ENCODE data around the gene RARRES1.

RARRES1 gene

GRCh38 chr3:158663246-158663645 lies 69.0 kb downstream of the RARRES1 start:
- no peak overlapping the region for H3K4me3 ChIP-seq (ENCODE audit: low read depth, low read length)
- peaks cover 9 to 84% of the 10 kb centered on the region in 2 experiments for H3K36me3 ChIP-seq (ENCODE audit: control insufficient read depth in 2 of 2, insufficient read depth in 1 of 2, low read length in 2 of 2)
- POLR2A ChIA-PET = no interaction called here
- CTCF ChIA-PET = interaction anchor here (0.6 to 1.3 kb wide), 3 partner anchors 18 to 1425 kb away, joined by 3 to 9 read pairs (median 4); partner anchors contain the start of gene GFM1
- H3K27ac ChIP-seq (ENCODE audit: extremely low read depth, low read depth, low read length) = no peak overlapping the region
- no peaks in the 10 kb centered on the region for H3K4me1 ChIP-seq (ENCODE audit: control insufficient read depth, insufficient read depth, low read length)
- TF ChIP-seq ZEB2 (tag by site-specific recombination; IDR thresholded peaks at IDR 0.05) (no peak), ZNF416 (tag by site-specific recombination; IDR thresholded peaks at IDR 0.05) (no peak), ZNF37A (tag by site-specific recombination; IDR thresholded peaks at IDR 0.05) (no peak), ZNF292 (tag by site-specific recombination; IDR thresholded peaks at IDR 0.05; ENCODE audit: borderline replicate concordance, low read depth) (no peak), ZNF629 (tag by site-specific recombination; IDR thresholded peaks at IDR 0.05) (no peak), ATF2 (tag by site-specific recombination; IDR thresholded peaks at IDR 0.05; ENCODE audit: low read depth) (no peak), ZNF211 (tag by site-specific recombination; IDR thresholded peaks at IDR 0.05; ENCODE audit: low read depth) (no peak), ZNF10 (tag by site-specific recombination; IDR thresholded peaks at IDR 0.05) (no peak), ZNF223 (tag by site-specific recombination; IDR thresholded peaks at IDR 0.05) (no peak), ZNF114 (tag by site-specific recombination; IDR thresholded peaks at IDR 0.05) (no peak), ZNF639 (tag by site-specific recombination; IDR thresholded peaks at IDR 0.05) (no peak)
- TF ChIP-seq, protein P1, sequence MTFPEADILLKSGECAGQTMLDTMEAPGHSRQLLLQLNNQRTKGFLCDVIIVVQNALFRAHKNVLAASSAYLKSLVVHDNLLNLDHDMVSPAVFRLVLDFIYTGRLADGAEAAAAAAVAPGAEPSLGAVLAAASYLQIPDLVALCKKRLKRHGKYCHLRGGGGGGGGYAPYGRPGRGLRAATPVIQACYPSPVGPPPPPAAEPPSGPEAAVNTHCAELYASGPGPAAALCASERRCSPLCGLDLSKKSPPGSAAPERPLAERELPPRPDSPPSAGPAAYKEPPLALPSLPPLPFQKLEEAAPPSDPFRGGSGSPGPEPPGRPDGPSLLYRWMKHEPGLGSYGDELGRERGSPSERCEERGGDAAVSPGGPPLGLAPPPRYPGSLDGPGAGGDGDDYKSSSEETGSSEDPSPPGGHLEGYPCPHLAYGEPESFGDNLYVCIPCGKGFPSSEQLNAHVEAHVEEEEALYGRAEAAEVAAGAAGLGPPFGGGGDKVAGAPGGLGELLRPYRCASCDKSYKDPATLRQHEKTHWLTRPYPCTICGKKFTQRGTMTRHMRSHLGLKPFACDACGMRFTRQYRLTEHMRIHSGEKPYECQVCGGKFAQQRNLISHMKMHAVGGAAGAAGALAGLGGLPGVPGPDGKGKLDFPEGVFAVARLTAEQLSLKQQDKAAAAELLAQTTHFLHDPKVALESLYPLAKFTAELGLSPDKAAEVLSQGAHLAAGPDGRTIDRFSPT (tag by site-specific recombination; IDR thresholded peaks at IDR 0.05) = no peak
- H3K9me3 ChIP-seq (ENCODE audit: control insufficient read depth, insufficient read depth, low read depth, low read length) = no peaks in the 10 kb centered on the region

DNA sequence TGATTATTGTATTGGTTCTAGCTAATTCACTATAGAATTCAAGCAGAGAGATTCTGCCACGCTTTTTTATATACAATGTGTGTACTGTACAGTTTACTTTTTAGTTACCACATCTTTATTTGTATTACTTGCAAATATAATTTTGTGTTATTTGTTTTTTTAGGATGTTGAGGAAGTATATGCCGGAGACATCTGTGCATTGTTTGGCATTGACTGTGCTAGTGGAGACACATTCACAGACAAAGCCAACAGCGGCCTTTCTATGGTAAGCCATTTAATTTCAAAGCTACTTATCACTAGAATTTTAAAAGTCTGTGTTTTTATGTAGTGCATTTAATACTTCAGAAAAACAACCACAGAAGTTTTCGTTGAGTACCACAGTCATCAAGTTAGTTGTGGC lies 71.5 kb downstream of the RARRES1 start:
- Histone ChIP-seq H3K4me1 (ENCODE audit: control insufficient read depth, insufficient read depth, low read length) (no peaks in the 10 kb centered on the region), H3K9me3 (ENCODE audit: control insufficient read depth, insufficient read depth, low read depth, low read length) (no peaks in the 10 kb centered on the region), H3K36me3 (ENCODE audit: control insufficient read depth in 2 of 2, insufficient read depth in 1 of 2, low read length in 2 of 2) (peaks cover 0 to 77% of the 10 kb centered on the region in 2 experiments), H3K4me3 (ENCODE audit: low read depth, low read length) (no peak overlapping the region), H3K27ac (ENCODE audit: extremely low read depth, low read depth, low read length) (no peak overlapping the region)
- ChIA-PET POLR2A (no interaction called here), CTCF (interaction anchor here (0.6 to 4.3 kb wide), 9 partner anchors 9 to 864 kb away, joined by 3 to 51 read pairs (median 4); partner anchors contain the start of genes GFM1 and LXN)
- TF ChIP-seq ZNF16 (tag by site-specific recombination; IDR thresholded peaks at IDR 0.05; ENCODE audit: low read depth) (no peak), PATZ1 (tag by site-specific recombination; IDR thresholded peaks at IDR 0.05) (no peak), KLF17 (tag by site-specific recombination; IDR thresholded peaks at IDR 0.05) (no peak), ZNF416 (tag by site-specific recombination; IDR thresholded peaks at IDR 0.05) (no peak), TRIM28 (IDR thresholded peaks at IDR 0.05; ENCODE audit: borderline replicate concordance, low read length) (no peak), ZNF623 (tag by site-specific recombination; IDR thresholded peaks at IDR 0.05) (no peak)
